ENCODE results near the gene PTGFRN.

DNA sequence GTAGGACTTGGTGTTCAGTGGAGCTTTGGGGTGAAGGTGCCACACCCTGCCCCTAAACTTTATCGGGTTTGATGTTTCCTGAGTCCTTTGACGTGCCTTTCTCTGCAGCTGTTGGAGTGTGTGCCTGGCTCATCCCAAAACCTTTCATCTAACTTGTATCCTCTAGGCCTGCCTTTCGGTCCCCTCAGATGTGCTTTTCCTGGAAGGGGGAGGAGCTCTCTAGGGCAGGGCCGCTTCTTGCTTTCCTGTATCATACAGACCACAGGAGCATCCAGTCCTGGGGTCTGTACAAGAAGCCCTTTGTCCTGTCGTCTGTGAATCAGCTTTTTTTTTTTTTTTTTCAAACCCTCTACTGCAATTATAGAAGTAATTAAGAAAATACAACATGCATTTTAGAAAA is 35.7 kb downstream of the PTGFRN start:
- TF ChIP-seq TAF1 (IDR thresholded peaks at IDR 0.05; ENCODE audit: control insufficient read depth, extremely low read depth, insufficient read depth, low read length, severe bottlenecking) (no peak), EP300 (IDR thresholded peaks at IDR 0.05; ENCODE audit: low read length) (no peak), CTCF (IDR thresholded peaks at IDR 0.05 in 2 of 3, conservative IDR thresholded peaks at IDR 0.05 in 1 of 3; ENCODE audit: insufficient read depth in 2 of 3, low read depth in 1 of 3, low read length in 3 of 3) (no peak), CBX3 (IDR thresholded peaks at IDR 0.05; ENCODE audit: borderline replicate concordance in 1 of 2, low read length in 2 of 2) (no peak), CHAMP1 (IDR thresholded peaks at IDR 0.05) (no peak), SP1 (CRISPR knock-in tag; IDR thresholded peaks at IDR 0.05) (no peak), CEBPB (tag; IDR thresholded peaks at IDR 0.05) (no peak), ELF1 (tag; IDR thresholded peaks at IDR 0.05) (no peak), SIX5 (IDR thresholded peaks at IDR 0.05; ENCODE audit: borderline replicate concordance in 1 of 2, insufficient read depth in 1 of 2, low read depth in 1 of 2, low read length in 2 of 2) (no peak), ATF7 (IDR thresholded peaks at IDR 0.05) (no peak), TEAD2 (tag; IDR thresholded peaks at IDR 0.05) (no peak)
